Transverse colon (tissue), 3 donors: ENCODE measurements around the gene NHS.

Experiments used
- POLR2A ChIP-seq: fragments of 450-650 bp; IDR thresholded peaks from one replicate; pipeline ENCODE4 v1.6.1; 2016; ENCODE audit warnings: antibody characterized with exemption, mild to moderate bottlenecking, moderate library complexity
- TF ChIP-seq, protein P1 (sequence below), 5 experiments: fragments of 200-600 bp in 3 of 5; fragments of 450-650 bp in 2 of 5; sonication (generic) in 3 of 5; IDR thresholded peaks; 1 replicate in 2 of 5; 2 replicates in 3 of 5; pipeline ENCODE4 v1.5.1; 2016 to 2017; ENCODE audit warnings: antibody characterized with exemption in 5 of 5, inconsistent platforms in 3 of 5, mild to moderate bottlenecking in 2 of 5, moderate library complexity in 1 of 5

DNA sequence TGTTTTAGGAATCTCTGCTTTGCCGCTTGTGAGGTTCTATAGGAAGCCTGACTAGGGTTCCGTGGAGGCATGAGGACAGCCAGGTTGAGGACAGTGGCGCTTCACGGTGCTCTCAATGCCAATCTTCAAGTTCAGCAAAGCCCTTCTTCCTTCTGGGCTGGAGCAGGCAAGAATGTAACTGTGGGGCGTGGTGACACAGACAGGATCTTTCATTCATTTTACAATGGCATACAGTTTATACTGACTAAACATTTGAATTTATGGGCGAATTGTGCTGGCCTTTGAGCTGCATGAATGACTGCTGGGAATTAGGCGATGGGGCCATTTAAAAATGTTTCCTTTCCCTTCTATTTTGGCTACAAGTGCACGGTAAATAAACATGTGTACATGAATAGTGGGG is 2.9 kb upstream of the NHS start:
- TF ChIP-seq, protein P1, sequence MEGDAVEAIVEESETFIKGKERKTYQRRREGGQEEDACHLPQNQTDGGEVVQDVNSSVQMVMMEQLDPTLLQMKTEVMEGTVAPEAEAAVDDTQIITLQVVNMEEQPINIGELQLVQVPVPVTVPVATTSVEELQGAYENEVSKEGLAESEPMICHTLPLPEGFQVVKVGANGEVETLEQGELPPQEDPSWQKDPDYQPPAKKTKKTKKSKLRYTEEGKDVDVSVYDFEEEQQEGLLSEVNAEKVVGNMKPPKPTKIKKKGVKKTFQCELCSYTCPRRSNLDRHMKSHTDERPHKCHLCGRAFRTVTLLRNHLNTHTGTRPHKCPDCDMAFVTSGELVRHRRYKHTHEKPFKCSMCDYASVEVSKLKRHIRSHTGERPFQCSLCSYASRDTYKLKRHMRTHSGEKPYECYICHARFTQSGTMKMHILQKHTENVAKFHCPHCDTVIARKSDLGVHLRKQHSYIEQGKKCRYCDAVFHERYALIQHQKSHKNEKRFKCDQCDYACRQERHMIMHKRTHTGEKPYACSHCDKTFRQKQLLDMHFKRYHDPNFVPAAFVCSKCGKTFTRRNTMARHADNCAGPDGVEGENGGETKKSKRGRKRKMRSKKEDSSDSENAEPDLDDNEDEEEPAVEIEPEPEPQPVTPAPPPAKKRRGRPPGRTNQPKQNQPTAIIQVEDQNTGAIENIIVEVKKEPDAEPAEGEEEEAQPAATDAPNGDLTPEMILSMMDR (IDR thresholded peaks at IDR 0.05): no peak
- TF ChIP-seq POLR2A: no peak
